ENCODE data around the gene LPCAT1. TPM values are rescaled to one million over a fixed set of nuclear protein-coding genes. Genes with fewer than 3 reads are reported as not detected.

LPCAT1 gene
- total RNA-seq, 1 donor from 2014 or later = 41.9 TPM

GRCh38 chr5:1415626-1416360, 108.0 kb downstream of the LPCAT1 start:
- no peak overlapping the region for H3K9ac ChIP-seq (ENCODE audit: low read length)
- no peak overlapping the region for H3K27ac ChIP-seq (ENCODE audit: low read depth, low read length)
- H3K4me3 Mint-ChIP-seq (ENCODE audit: unreplicated experiment) = no peak overlapping the region
- H3K9me3 ChIP-seq (ENCODE audit: insufficient read depth, low read depth, low read length) = peaks cover 3% of the 10 kb centered on the region
- H3K4me1 Mint-ChIP-seq (ENCODE audit: low read depth, unreplicated experiment) = no peaks in the 10 kb centered on the region
- TF ChIP-seq, protein P1, sequence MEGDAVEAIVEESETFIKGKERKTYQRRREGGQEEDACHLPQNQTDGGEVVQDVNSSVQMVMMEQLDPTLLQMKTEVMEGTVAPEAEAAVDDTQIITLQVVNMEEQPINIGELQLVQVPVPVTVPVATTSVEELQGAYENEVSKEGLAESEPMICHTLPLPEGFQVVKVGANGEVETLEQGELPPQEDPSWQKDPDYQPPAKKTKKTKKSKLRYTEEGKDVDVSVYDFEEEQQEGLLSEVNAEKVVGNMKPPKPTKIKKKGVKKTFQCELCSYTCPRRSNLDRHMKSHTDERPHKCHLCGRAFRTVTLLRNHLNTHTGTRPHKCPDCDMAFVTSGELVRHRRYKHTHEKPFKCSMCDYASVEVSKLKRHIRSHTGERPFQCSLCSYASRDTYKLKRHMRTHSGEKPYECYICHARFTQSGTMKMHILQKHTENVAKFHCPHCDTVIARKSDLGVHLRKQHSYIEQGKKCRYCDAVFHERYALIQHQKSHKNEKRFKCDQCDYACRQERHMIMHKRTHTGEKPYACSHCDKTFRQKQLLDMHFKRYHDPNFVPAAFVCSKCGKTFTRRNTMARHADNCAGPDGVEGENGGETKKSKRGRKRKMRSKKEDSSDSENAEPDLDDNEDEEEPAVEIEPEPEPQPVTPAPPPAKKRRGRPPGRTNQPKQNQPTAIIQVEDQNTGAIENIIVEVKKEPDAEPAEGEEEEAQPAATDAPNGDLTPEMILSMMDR (IDR thresholded peaks at IDR 0.05; ENCODE audit: insufficient read depth, low read depth, low read length) = no peak
- no peak for TF ChIP-seq EZH2 (IDR thresholded peaks at IDR 0.05; ENCODE audit: insufficient read depth, low read length)
- peaks cover 6% of the 10 kb centered on the region for H3K36me3 Mint-ChIP-seq (ENCODE audit: low read depth, unreplicated experiment)
- FAIRE-seq (no peak), DNase-seq (ENCODE audit: low read depth) (no peak)
- peaks cover 6% of the 10 kb centered on the region for H3K27me3 ChIP-seq (ENCODE audit: insufficient read depth, low read length)
- H3K27ac Mint-ChIP-seq (ENCODE audit: unreplicated experiment) = no peak overlapping the region
- H3K4me3 ChIP-seq (ENCODE audit: insufficient read depth, low read depth, low read length) = no peak overlapping the region
- no peaks in the 10 kb centered on the region for H3K4me1 ChIP-seq (ENCODE audit: insufficient read depth, low read length)
- H3K27me3 Mint-ChIP-seq (ENCODE audit: low read depth, unreplicated experiment) = peaks cover 52% of the 10 kb centered on the region
- no peaks in the 10 kb centered on the region for H3K79me2 ChIP-seq (ENCODE audit: insufficient read depth, low read length)
- H2AFZ ChIP-seq (ENCODE audit: low read depth, low read length) = no peak overlapping the region
- H4K20me1 ChIP-seq (ENCODE audit: insufficient read depth, low read length) = no peaks in the 10 kb centered on the region
- peaks cover 11% of the 10 kb centered on the region for H3K9me3 Mint-ChIP-seq (ENCODE audit: unreplicated experiment)
- no peaks in the 10 kb centered on the region for H3K36me3 ChIP-seq (ENCODE audit: insufficient read depth, low read length)
- H3K4me2 ChIP-seq (ENCODE audit: low read length) = no peak overlapping the region

DNA sequence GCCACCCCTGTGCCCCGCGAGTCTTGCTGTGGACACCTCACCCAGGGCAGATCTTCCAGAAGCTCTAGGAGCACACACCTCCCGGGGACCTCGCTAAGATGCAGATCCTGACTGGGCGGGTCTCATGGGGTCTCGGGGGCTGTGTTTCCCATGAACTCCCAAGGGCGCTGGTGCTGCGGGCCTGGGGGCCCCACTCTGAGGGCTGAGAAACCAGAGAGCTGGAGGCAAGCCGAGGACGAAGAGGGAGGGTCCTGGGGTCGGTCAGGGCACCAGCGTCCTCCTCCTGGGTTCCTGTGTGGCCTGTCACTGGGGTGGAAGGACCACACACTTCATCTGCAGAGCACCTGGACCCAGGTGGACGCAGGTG, 108.7 kb downstream of the LPCAT1 start:
- no peak overlapping the region for H3K27ac Mint-ChIP-seq (ENCODE audit: unreplicated experiment)
- no peak for TF ChIP-seq EZH2 (IDR thresholded peaks at IDR 0.05; ENCODE audit: insufficient read depth, low read length)
- TF ChIP-seq, protein P1 (IDR thresholded peaks at IDR 0.05; ENCODE audit: insufficient read depth, low read depth, low read length) = no peak

More for the DNA sequence above, 108.7 kb downstream of the LPCAT1 start:
- Histone ChIP-seq H3K79me2 (ENCODE audit: insufficient read depth, low read length) (no peaks in the 10 kb centered on the region), H3K9me3 (ENCODE audit: insufficient read depth, low read depth, low read length) (peaks cover 3% of the 10 kb centered on the region), H3K9ac (ENCODE audit: low read length) (no peak overlapping the region), H4K20me1 (ENCODE audit: insufficient read depth, low read length) (no peaks in the 10 kb centered on the region), H3K4me2 (ENCODE audit: low read length) (no peak overlapping the region), H3K4me3 (ENCODE audit: insufficient read depth, low read depth, low read length) (no peak overlapping the region), H3K36me3 (ENCODE audit: insufficient read depth, low read length) (no peaks in the 10 kb centered on the region), H3K27me3 (ENCODE audit: insufficient read depth, low read length) (peaks cover 6% of the 10 kb centered on the region), H2AFZ (ENCODE audit: low read depth, low read length) (no peak overlapping the region), H3K27ac (ENCODE audit: low read depth, low read length) (no peak overlapping the region), H3K4me1 (ENCODE audit: insufficient read depth, low read length) (no peaks in the 10 kb centered on the region)
- H3K36me3 Mint-ChIP-seq (ENCODE audit: low read depth, unreplicated experiment) = peaks cover 5% of the 10 kb centered on the region
- H3K9me3 Mint-ChIP-seq (ENCODE audit: unreplicated experiment) = peaks cover 9% of the 10 kb centered on the region
- H3K4me1 Mint-ChIP-seq (ENCODE audit: low read depth, unreplicated experiment) = no peaks in the 10 kb centered on the region
- H3K4me3 Mint-ChIP-seq (ENCODE audit: unreplicated experiment) = no peak overlapping the region
- peaks cover 44% of the 10 kb centered on the region for H3K27me3 Mint-ChIP-seq (ENCODE audit: low read depth, unreplicated experiment)
- FAIRE-seq = no peak
- DNase-seq (ENCODE audit: low read depth) = no peak
